ENCODE data around the gene SORL1. TPM values are rescaled to one million over a fixed set of nuclear protein-coding genes. Genes with fewer than 3 reads are reported as not detected.
A peak's percentile ranks its signal among the peaks of the same experiment; 100 is the strongest.
"Not testable (repeated sequence)": the region's sequence is repeated elsewhere in the genome, so short reads cannot be mapped to it uniquely, and the experiment has no call there.

The SORL1 gene
- total and polyA plus RNA-seq, 9 of the 15 experiments (the other 6 are each of a cell fraction or from before 2014, with no cell fraction given) = 0.01 to 0.66 TPM; not detected in 7

DNA sequence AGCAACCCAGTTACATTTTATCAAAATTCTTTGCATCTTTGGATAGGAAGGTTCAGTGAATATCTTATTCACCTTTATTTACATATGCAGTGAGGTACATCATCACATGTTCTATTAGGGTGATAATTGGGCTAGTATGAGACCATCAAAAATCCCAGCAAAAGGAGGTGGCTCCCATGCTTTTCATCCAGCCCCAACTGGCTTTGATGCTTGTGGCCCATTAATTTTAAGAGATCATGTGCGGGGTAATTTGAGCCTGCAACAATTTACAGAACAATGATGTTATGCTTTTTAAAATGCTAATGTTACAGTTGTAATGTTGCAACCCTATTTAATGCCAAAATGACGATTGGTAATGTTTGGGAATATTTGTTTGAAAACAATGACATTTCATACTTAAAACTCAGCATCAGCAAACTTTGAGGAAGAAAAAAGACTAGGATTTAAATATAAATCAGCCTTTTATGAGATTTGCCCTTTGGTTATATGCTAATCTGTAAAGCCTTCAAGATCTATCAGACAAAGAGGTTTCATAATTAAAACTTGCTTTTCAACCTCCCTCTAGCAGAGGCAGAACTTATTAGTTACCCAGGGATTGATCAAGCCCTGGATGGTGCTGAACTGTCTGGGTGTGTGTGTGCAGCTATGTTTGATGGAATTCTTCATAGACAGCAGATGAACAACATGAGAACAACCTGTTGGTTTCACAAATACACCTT lies 184.1 kb downstream of the SORL1 start (continued):
- no peak for TF ChIP-seq ZNF644 (tag; IDR thresholded peaks at IDR 0.05; ENCODE audit: low read depth)

GRCh38 chr11:121636800-121637176 lies 184.7 kb downstream of the SORL1 start:
- no peaks in the 10 kb centered on the region for H3K36me3 ChIP-seq (ENCODE audit: control insufficient read depth, insufficient read depth, low read length)
- no peak for FAIRE-seq
- no peak overlapping the region for H3K9ac ChIP-seq (ENCODE audit: insufficient read depth in 1 of 2, low read depth in 2 of 2, low read length in 2 of 2)
- no peaks in the 10 kb centered on the region for H3K79me2 ChIP-seq (ENCODE audit: control insufficient read depth, insufficient read depth, low read length)
- intact Hi-C loops (cut with micrococcal nuclease) (no loop called here), in situ Hi-C loops (cut with MboI) (no loop called here)
- TF ChIP-seq CEBPB (tag; IDR thresholded peaks at IDR 0.05) (0 out of 2 replicates have a peak, but pooled peaks have one; percentile 24), HDAC6 (IDR thresholded peaks at IDR 0.05; ENCODE audit: low read depth, low read length) (no peak)
- DNase-seq (ENCODE audit: extremely low read depth in 1 of 4, low spot score in 3 of 4) = no peak
- H2AFZ ChIP-seq (ENCODE audit: low read depth, low read length) = no peak overlapping the region
- H3K9me3 ChIP-seq (replicated peaks; ENCODE audit: control insufficient read depth, insufficient read depth, low read depth, low read length) = no peaks in the 10 kb centered on the region
- H3K27me3 ChIP-seq (ENCODE audit: control insufficient read depth in 2 of 2, insufficient read depth in 2 of 2, low read length in 2 of 2) = no peaks in the 10 kb centered on the region
- no peak for ATAC-seq
- H3K27ac ChIP-seq (ENCODE audit: extremely low read depth, low read depth, low read length) = no peak overlapping the region
- no peaks in the 10 kb centered on the region for H4K20me1 ChIP-seq (replicated peaks; ENCODE audit: control insufficient read depth, insufficient read depth, low read length)
- no peaks in the 10 kb centered on the region for H3K9me1 ChIP-seq (ENCODE audit: control insufficient read depth, insufficient read depth, low read length)
- ChIA-PET CTCF (ENCODE audit: low intra/inter-chr PET ratio) (no interaction called here), POLR2A (no interaction called here)
- no peak overlapping the region for H3K4me2 ChIP-seq (ENCODE audit: insufficient read depth, low read length)
- no peaks in the 10 kb centered on the region for H3K4me1 ChIP-seq (replicated peaks in 1 of 2; ENCODE audit: control insufficient read depth in 2 of 2, insufficient read depth in 2 of 2, low read length in 2 of 2)
- BruUV-seq (replicated peaks) = no TSS peak
- 0% methylated on average over 5 of the region's 5 CpGs for WGBS (ENCODE audit: insufficient coverage, low coverage, missing lambda C conversion rate)
- H3K4me3 ChIP-seq = no peak overlapping the region

DNA sequence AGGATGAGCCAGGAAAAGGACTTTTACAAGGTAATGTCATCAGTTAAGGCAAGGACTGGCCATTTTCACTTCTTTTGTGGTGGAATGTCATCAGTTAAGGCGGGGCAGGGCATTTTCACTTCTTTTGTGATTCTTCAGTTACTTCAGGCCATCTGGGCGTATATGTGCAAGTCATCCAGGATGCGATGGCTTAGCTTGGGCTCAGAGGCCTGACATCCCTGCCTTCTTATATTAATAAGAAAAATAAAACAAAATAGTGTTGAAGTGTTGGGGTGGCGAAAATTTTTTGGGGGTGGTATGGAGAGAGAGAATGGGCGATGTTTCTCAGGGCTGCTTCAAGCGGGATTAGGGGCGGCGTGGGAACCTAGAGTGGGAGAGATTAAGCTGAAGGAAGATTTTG lies 185.5 kb downstream of the SORL1 start:
- 1% methylated on average over 5 of the region's 8 CpGs for WGBS (ENCODE audit: insufficient coverage, low coverage, missing lambda C conversion rate)
- DNase-seq (ENCODE audit: extremely low read depth in 1 of 4, low spot score in 3 of 4); H3K9me3 ChIP-seq (replicated peaks; ENCODE audit: control insufficient read depth, insufficient read depth, low read depth, low read length); H4K20me1 ChIP-seq (replicated peaks; ENCODE audit: control insufficient read depth, insufficient read depth, low read length); FAIRE-seq; BruUV-seq (replicated peaks); H2AFZ ChIP-seq (ENCODE audit: low read depth, low read length); H3K9ac ChIP-seq (ENCODE audit: insufficient read depth in 1 of 2, low read depth in 2 of 2, low read length in 2 of 2); H3K36me3 ChIP-seq (ENCODE audit: control insufficient read depth, insufficient read depth, low read length); ATAC-seq; in situ Hi-C loops (cut with MboI); H3K4me3 ChIP-seq; POLR2A ChIA-PET; H3K79me2 ChIP-seq (ENCODE audit: control insufficient read depth, insufficient read depth, low read length); CTCF ChIA-PET (ENCODE audit: low intra/inter-chr PET ratio); H3K4me2 ChIP-seq (ENCODE audit: insufficient read depth, low read length); H3K27me3 ChIP-seq (ENCODE audit: control insufficient read depth in 2 of 2, insufficient read depth in 2 of 2, low read length in 2 of 2); H3K27ac ChIP-seq (ENCODE audit: extremely low read depth, low read depth, low read length); H3K4me1 ChIP-seq (replicated peaks in 1 of 2; ENCODE audit: control insufficient read depth in 2 of 2, insufficient read depth in 2 of 2, low read length in 2 of 2); intact Hi-C loops (cut with micrococcal nuclease); H3K9me1 ChIP-seq (ENCODE audit: control insufficient read depth, insufficient read depth, low read length): not testable (repeated sequence)
